Astrocyte (in vitro differentiated cells and primary cell): Measurements from ENCODE around the gene HOGA1.

Experiments used
- CTCF ChIP-seq: IDR thresholded peaks from 2 replicates; pipeline ENCODE4 v1.5.1; 2011; ENCODE audit warnings: low read depth, mild to moderate bottlenecking, inconsistent platforms, low read length, moderate library complexity; ENCODE audit not compliant: insufficient read depth
- EZH2 ChIP-seq: IDR thresholded peaks from 2 replicates; pipeline ENCODE4 v1.6.1; 2012; ENCODE audit warnings: mild to moderate bottlenecking, low read length, inconsistent platforms; ENCODE audit not compliant: insufficient read depth

- TF ChIP-seq CTCF (no peak), EZH2 (no peak)
Measured at GRCh38 chr10:97548828-97549455, 35.2 kb upstream of the HOGA1 start.
